SK-N-SH (cell line): ENCODE results near the gene UBE2G2. TPM values are rescaled to one million over a fixed set of nuclear protein-coding genes. Genes with fewer than 3 reads are reported as not detected.
A peak's percentile ranks its signal among the peaks of the same experiment; 100 is the strongest.

ENCODE experiments used
- CTCF ChIA-PET: fragments of 300-600, 350-600 bp; formaldehyde crosslinking; extraction: SDS; loops from one replicate; lab custom pipeline; 2021; lab: Yijun Ruan, JAX
- POLR2A ChIA-PET: fragments of 350-600 bp; sonication (Branson Sonifier 250); formaldehyde crosslinking; extraction: SDS; loops from one replicate; lab custom pipeline; 2020; ENCODE audit warnings: antibody characterized with exemption, inconsistent platforms; lab: Yijun Ruan, JAX
- DNase-seq: peaks from one replicate; pipeline ENCODE4 v3.0.0; 2012
- H2AFZ ChIP-seq: fragments of 200-600 bp; sonication (generic); 2 replicates; pipeline ENCODE4 v1.8.1; 2016; ENCODE audit warnings: antibody characterized with exemption, mild to moderate bottlenecking, low read depth
- H3F3A ChIP-seq: fragments of 200-600 bp; sonication (generic); replicated peaks from 2 replicates; pipeline ENCODE3; 2016; ENCODE audit warnings: antibody characterized with exemption, mild to moderate bottlenecking; ENCODE audit not compliant: insufficient read depth
- H3K27ac ChIP-seq, 2 experiments: fragments of 200-500 bp in 1 of 2; fragments of 200-600 bp in 1 of 2; sonication (Bioruptor generic) in 1 of 2; sonication (generic), shearing (Covaris generic) in 1 of 2; 2 replicates each; pipeline versions ENCODE4 v1.5.1 to v1.6.1; 2014 to 2016; ENCODE audit warnings: low read depth in 2 of 2, inconsistent platforms in 1 of 2, low read length in 1 of 2, mild to moderate bottlenecking in 1 of 2, mixed read lengths in 1 of 2
- H3K27me3 ChIP-seq: fragments of 200-600 bp; sonication (generic), shearing (Covaris generic); 2 replicates; pipeline ENCODE4 v1.6.1; 2016; ENCODE audit warnings: mixed run types; ENCODE audit not compliant: insufficient read depth
- H3K36me3 ChIP-seq, 2 experiments: fragments of 200-500 bp in 1 of 2; fragments of 200-600 bp in 1 of 2; sonication (Bioruptor generic) in 1 of 2; sonication (generic) in 1 of 2; replicated peaks in 1 of 2; 2 replicates each; pipeline versions ENCODE3 to v1.5.1; 2014 to 2016; ENCODE audit warnings: low read length in 1 of 2, mild to moderate bottlenecking in 1 of 2; ENCODE audit not compliant: insufficient read depth in 2 of 2, control insufficient read depth in 1 of 2
- H3K4me1 ChIP-seq, 2 experiments: fragments of 200-500 bp in 1 of 2; fragments of 200-600 bp in 1 of 2; sonication (Bioruptor generic) in 1 of 2; sonication (generic), shearing (Covaris generic) in 1 of 2; 2 replicates each; pipeline versions ENCODE4 v1.5.1 to v1.6.1; 2014 to 2016; ENCODE audit warnings: low read depth in 1 of 2, low read length in 1 of 2, mixed run types in 1 of 2; ENCODE audit not compliant: insufficient read depth in 2 of 2, control insufficient read depth in 1 of 2
- H3K4me2 ChIP-seq: fragments of 200-600 bp; sonication (generic), shearing (Covaris generic); 2 replicates; pipeline ENCODE4 v1.6.1; 2017; ENCODE audit warnings: mixed run types
- H3K4me3 ChIP-seq, 2 experiments: fragments of 200-500 bp in 1 of 2; fragments of 200-600 bp in 1 of 2; sonication (Bioruptor generic) in 1 of 2; sonication (generic), shearing (Covaris generic) in 1 of 2; 2 replicates each; pipeline versions ENCODE4 v1.5.1 to v1.8.1; 2014 to 2016; ENCODE audit warnings: low read depth in 2 of 2, inconsistent platforms in 1 of 2, low read length in 1 of 2, mild to moderate bottlenecking in 1 of 2, mixed read lengths in 1 of 2, moderate library complexity in 1 of 2
- H3K79me2 ChIP-seq: fragments of 200-600 bp; sonication (generic); 2 replicates; pipeline ENCODE4 v1.8.1; 2017; ENCODE audit warnings: mild to moderate bottlenecking; ENCODE audit not compliant: insufficient read depth
- H3K9ac ChIP-seq: fragments of 200-600 bp; sonication (generic); 2 replicates; pipeline ENCODE4 v1.6.1; 2017; ENCODE audit warnings: mixed run types
- H3K9me2 ChIP-seq: fragments of 200-600 bp; sonication (generic); 2 replicates; pipeline ENCODE4 v1.6.1; 2017; ENCODE audit warnings: mixed run types
- H3K9me3 ChIP-seq: fragments of 200-600 bp; sonication (generic); 2 replicates; pipeline ENCODE4 v1.6.1; 2017; ENCODE audit warnings: mixed run types, mild to moderate bottlenecking, moderate library complexity
- H4K20me1 ChIP-seq: fragments of 200-600 bp; sonication (generic); 2 replicates; pipeline ENCODE4 v1.6.1; 2017; ENCODE audit warnings: mild to moderate bottlenecking, mixed run types; ENCODE audit not compliant: insufficient read depth
- JUND ChIP-seq: IDR thresholded peaks from 2 replicates; pipeline ENCODE4 v1.4.0; 2012
- MEF2A ChIP-seq: IDR thresholded peaks from 2 replicates; pipeline ENCODE4 v1.4.0; 2012; ENCODE audit warnings: low read depth, borderline replicate concordance
- NRF1 ChIP-seq: IDR thresholded peaks from 2 replicates; pipeline ENCODE4 v1.6.1; 2012; ENCODE audit warnings: low read depth, mild to moderate bottlenecking, low read length
- POLR2AphosphoS5 ChIP-seq: IDR thresholded peaks from 2 replicates; pipeline ENCODE4 v1.6.1; 2012; ENCODE audit warnings: low read depth, low read length
- RAD21 ChIP-seq: IDR thresholded peaks from 2 replicates; pipeline ENCODE4 v1.6.1; 2012; ENCODE audit warnings: mild to moderate bottlenecking, low read length
- RCOR1 ChIP-seq: fragments of 150-350 bp; IDR thresholded peaks from 2 replicates; pipeline ENCODE4 v1.6.1; 2017; ENCODE audit warnings: antibody characterized with exemption, low read length
- RXRA ChIP-seq: IDR thresholded peaks from 2 replicates; pipeline ENCODE4 v1.4.0; 2012; ENCODE audit warnings: low read depth, mild to moderate bottlenecking, borderline replicate concordance
- SMC3 ChIP-seq: IDR thresholded peaks from 2 replicates; pipeline ENCODE4 v1.6.1; 2012; ENCODE audit warnings: low read depth, low read length, improper control_type of control experiment
- TCF12 ChIP-seq: IDR thresholded peaks from 2 replicates; pipeline ENCODE4 v1.4.0; 2012
- WGBS: methylation state at CpG from one replicate; pipeline ENCODE4 v1.1.6; 2017; ENCODE audit warnings: low lambda C conversion rate; 5-methylcytosine and 5-hydroxymethylcytosine counted together
- polyA plus RNA-seq, 3 experiments: library from polyadenylated mRNA; depleted of rRNA; stranded (reverse); fragments of >200 nt; gene quantifications; 2 replicates each; pipeline ENCODE4 v1.2.3, GENCODE V29; 2012
- TF ChIP-seq, protein P1 (sequence below): IDR thresholded peaks from 2 replicates; pipeline ENCODE4 v1.6.1; 2012; ENCODE audit warnings: mild to moderate bottlenecking, low read depth, low read length, moderate library complexity
- TF ChIP-seq, protein P2 (sequence below): fragments of 150-350 bp; IDR thresholded peaks from 2 replicates; pipeline ENCODE4 v1.6.1; 2017; ENCODE audit warnings: antibody characterized with exemption, low read length, low read depth, borderline replicate concordance
- TF ChIP-seq, protein P3 (sequence below): fragments of 200-600 bp; sonication (generic); IDR thresholded peaks from 2 replicates; pipeline ENCODE4 v1.6.1; 2017; ENCODE audit warnings: antibody characterized with exemption, mild to moderate bottlenecking, moderate library complexity

The UBE2G2 gene
- polyA plus RNA-seq, 1 of the 3 experiments (the other 2 are of a cell fraction) = 129 TPM

DNA sequence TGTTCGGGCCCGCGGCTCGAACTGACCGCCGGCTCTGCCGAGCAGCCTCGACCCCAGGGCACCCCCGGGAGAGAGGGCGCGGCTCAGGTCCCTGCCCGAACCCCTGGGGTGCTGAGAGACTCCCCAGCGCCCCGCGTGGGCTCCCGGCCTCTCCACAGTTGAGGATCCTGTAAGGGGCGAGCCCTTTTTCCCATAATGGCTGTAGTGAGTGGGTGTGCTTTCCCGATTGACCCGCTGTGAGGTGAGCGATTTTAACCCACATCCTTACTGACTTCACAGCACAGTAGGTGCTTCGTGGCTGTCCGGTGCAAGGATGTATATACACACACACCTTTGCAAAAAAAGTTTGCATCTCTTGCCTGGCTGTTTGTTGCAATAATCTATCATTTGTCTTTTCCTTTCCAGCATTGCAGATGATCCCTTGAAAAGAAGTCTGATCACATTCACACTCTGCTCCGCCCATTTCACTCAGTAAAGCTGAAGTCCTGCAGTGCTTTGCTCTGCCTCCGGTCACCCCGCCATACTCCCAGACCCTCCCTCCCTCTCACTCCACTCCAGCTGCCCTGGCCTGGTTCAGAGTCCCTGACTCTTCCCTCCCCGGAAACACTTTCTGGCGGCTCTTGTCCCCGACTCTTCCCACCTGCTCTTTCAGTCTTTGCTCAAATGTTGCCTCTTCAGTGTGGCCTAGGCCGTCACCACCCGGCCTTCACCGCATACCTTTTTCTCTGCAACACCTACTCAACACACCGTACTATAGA lies 955 bp upstream of the UBE2G2 start:
- DNase-seq = peak; percentile 55
- 50% methylated on average over 15 of the region's 32 CpGs for WGBS
- no peak for TF ChIP-seq NRF1
- TF ChIP-seq TCF12 = no peak
- TF ChIP-seq RCOR1 = no peak
- TF ChIP-seq POLR2AphosphoS5 = peak; percentile 38; the same call in 1 of the 2 replicates
- TF ChIP-seq RXRA = no peak
- peaks cover 52% of the 10 kb centered on the region for H3K79me2 ChIP-seq
- POLR2A ChIA-PET = interaction anchor here (1.0 to 1.8 kb wide), 3 partner anchors 10 to 71 kb away, joined by 6 to 11 read pairs (median 7); partner anchors contain the start of gene PTTG1IP
- peaks cover 0 to 35% of the 10 kb centered on the region in 2 experiments; a peak in 2 of 4 replicates for H3K4me1 ChIP-seq
- peaks cover 11% of the 10 kb centered on the region for H3F3A ChIP-seq
- peaks cover 34 to 47% of the 10 kb centered on the region in 2 experiments for H3K36me3 ChIP-seq
- peak overlapping the region; percentile 81 for H3K4me2 ChIP-seq
- H3K9ac ChIP-seq = peak overlapping the region; percentile 77
- no peaks in the 10 kb centered on the region for H3K27me3 ChIP-seq
- CTCF ChIA-PET = interaction anchor here (0.9 to 6.2 kb wide), 9 partner anchors 9 to 335 kb away, joined by 3 to 54 read pairs (median 12); partner anchors contain the start of genes PTTG1IP and TSPEAR
- H3K27ac ChIP-seq = peak overlapping the region; percentile 3 to 91; a peak in 3 of 4 replicates
- H3K4me3 ChIP-seq = peak overlapping the region; percentile 60 to 97
- H2AFZ ChIP-seq = 0 out of 2 replicates have a peak overlapping the region, but pooled peaks have one; percentile 49
- no peaks in the 10 kb centered on the region for H3K9me2 ChIP-seq
- peaks cover 28% of the 10 kb centered on the region for H4K20me1 ChIP-seq
- H3K9me3 ChIP-seq = no peaks in the 10 kb centered on the region

DNA sequence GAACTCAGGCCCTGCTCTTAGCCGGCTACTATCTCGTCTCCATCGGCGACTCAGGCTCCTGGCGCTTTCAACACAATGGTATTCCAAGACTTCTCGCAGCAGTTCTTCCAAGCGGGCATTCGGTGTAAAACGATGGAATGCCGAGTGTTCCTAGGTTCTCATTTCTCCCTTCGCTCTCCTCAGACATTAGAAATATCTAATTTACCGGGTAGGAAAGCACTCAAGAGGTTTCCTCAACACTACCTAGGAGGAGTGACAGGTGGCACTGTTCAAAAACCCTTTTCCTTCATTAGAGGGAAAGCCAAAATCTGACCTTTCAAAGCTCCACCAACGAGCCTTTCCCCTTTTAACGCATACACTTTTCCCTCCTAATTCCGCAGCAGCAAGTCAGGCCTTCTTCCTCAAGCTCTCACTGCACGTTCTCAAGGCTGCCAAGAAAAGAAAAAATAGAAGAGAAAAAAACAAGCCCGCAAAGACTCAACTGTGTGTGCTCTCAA lies 601 bp downstream of the UBE2G2 start:
- H3K4me1 ChIP-seq = peaks cover 0 to 35% of the 10 kb centered on the region in 2 experiments; a peak in 2 of 4 replicates
- peaks cover 42% of the 10 kb centered on the region for H4K20me1 ChIP-seq
- no peaks in the 10 kb centered on the region for H3K27me3 ChIP-seq
- peak overlapping the region; percentile 77 for H3K9ac ChIP-seq
- H3F3A ChIP-seq = peaks cover 11% of the 10 kb centered on the region
- H3K79me2 ChIP-seq = peaks cover 58% of the 10 kb centered on the region
- peaks cover 43 to 47% of the 10 kb centered on the region in 2 experiments for H3K36me3 ChIP-seq
- ChIA-PET CTCF (interaction anchor here (0.8 to 6.2 kb wide), 29 partner anchors 8 to 336 kb away, joined by 3 to 54 read pairs (median 7); partner anchors contain the start of genes PTTG1IP, SLX9 and TSPEAR), POLR2A (interaction anchor here (0.6 to 1.8 kb wide), 6 partner anchors 8 to 413 kb away, joined by 3 to 11 read pairs (median 5); partner anchors contain the start of genes PTTG1IP and SUMO3)
- no peaks in the 10 kb centered on the region for H3K9me2 ChIP-seq
- peak overlapping the region; percentile 81 for H3K4me2 ChIP-seq
- H3K4me3 ChIP-seq = peak overlapping the region; percentile 60 to 97
- H2AFZ ChIP-seq = 0 out of 2 replicates have a peak overlapping the region, but pooled peaks have one; percentile 3
- H3K9me3 ChIP-seq = no peaks in the 10 kb centered on the region
- H3K27ac ChIP-seq = peak overlapping the region; percentile 36 to 91; a peak in 3 of 4 replicates
- WGBS = 1% methylated on average over 16 of the region's 17 CpGs
- peak; percentile 64 for DNase-seq
- TF ChIP-seq, protein P1, sequence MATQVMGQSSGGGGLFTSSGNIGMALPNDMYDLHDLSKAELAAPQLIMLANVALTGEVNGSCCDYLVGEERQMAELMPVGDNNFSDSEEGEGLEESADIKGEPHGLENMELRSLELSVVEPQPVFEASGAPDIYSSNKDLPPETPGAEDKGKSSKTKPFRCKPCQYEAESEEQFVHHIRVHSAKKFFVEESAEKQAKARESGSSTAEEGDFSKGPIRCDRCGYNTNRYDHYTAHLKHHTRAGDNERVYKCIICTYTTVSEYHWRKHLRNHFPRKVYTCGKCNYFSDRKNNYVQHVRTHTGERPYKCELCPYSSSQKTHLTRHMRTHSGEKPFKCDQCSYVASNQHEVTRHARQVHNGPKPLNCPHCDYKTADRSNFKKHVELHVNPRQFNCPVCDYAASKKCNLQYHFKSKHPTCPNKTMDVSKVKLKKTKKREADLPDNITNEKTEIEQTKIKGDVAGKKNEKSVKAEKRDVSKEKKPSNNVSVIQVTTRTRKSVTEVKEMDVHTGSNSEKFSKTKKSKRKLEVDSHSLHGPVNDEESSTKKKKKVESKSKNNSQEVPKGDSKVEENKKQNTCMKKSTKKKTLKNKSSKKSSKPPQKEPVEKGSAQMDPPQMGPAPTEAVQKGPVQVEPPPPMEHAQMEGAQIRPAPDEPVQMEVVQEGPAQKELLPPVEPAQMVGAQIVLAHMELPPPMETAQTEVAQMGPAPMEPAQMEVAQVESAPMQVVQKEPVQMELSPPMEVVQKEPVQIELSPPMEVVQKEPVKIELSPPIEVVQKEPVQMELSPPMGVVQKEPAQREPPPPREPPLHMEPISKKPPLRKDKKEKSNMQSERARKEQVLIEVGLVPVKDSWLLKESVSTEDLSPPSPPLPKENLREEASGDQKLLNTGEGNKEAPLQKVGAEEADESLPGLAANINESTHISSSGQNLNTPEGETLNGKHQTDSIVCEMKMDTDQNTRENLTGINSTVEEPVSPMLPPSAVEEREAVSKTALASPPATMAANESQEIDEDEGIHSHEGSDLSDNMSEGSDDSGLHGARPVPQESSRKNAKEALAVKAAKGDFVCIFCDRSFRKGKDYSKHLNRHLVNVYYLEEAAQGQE = no peak
- TF ChIP-seq RAD21 (peak; percentile 33), MEF2A (no peak), JUND (no peak), SMC3 (peak; percentile 23; the same call in 1 of the 2 replicates)
- TF ChIP-seq, protein P2, sequence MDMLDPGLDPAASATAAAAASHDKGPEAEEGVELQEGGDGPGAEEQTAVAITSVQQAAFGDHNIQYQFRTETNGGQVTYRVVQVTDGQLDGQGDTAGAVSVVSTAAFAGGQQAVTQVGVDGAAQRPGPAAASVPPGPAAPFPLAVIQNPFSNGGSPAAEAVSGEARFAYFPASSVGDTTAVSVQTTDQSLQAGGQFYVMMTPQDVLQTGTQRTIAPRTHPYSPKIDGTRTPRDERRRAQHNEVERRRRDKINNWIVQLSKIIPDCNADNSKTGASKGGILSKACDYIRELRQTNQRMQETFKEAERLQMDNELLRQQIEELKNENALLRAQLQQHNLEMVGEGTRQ = no peak
- TF ChIP-seq, protein P3, sequence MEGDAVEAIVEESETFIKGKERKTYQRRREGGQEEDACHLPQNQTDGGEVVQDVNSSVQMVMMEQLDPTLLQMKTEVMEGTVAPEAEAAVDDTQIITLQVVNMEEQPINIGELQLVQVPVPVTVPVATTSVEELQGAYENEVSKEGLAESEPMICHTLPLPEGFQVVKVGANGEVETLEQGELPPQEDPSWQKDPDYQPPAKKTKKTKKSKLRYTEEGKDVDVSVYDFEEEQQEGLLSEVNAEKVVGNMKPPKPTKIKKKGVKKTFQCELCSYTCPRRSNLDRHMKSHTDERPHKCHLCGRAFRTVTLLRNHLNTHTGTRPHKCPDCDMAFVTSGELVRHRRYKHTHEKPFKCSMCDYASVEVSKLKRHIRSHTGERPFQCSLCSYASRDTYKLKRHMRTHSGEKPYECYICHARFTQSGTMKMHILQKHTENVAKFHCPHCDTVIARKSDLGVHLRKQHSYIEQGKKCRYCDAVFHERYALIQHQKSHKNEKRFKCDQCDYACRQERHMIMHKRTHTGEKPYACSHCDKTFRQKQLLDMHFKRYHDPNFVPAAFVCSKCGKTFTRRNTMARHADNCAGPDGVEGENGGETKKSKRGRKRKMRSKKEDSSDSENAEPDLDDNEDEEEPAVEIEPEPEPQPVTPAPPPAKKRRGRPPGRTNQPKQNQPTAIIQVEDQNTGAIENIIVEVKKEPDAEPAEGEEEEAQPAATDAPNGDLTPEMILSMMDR = peak; percentile 45
